Sigmoid colon (tissue), 7 donors: ENCODE data around the gene PYGM. TPM values are rescaled to one million over a fixed set of nuclear protein-coding genes. Genes with fewer than 3 reads are reported as not detected.

Experiments used
- DNase-seq: peaks from one replicate; pipeline ENCODE4 v3.0.0-alpha.2; 2019
- H3K27ac ChIP-seq, 4 donors: fragments of 200-600 bp; sonication (generic); one replicate each; pipeline ENCODE4 v1.5.1; 2016 to 2019; ENCODE audit warnings: mild to moderate bottlenecking in 1 of 4
- H3K27me3 ChIP-seq, 3 donors: fragments of 200-600 bp; sonication (generic); one replicate each; pipeline ENCODE4 v1.5.1; 2019; ENCODE audit warnings: mild to moderate bottlenecking in 1 of 3
- H3K36me3 ChIP-seq, 4 donors: fragments of 200-600 bp; sonication (generic); one replicate each; pipeline ENCODE4 v1.5.1; 2016 to 2019
- H3K4me1 ChIP-seq, 4 donors: fragments of 200-600 bp; sonication (generic); one replicate each; pipeline ENCODE4 v1.5.1; 2017 to 2019
- H3K4me3 ChIP-seq, 4 donors: fragments of 200-600 bp; sonication (generic); one replicate each; pipeline ENCODE4 v1.5.1; 2017 to 2019; ENCODE audit warnings: mild to moderate bottlenecking in 2 of 4, moderate library complexity in 1 of 4
- H3K9me3 ChIP-seq, 4 donors: fragments of 200-600 bp in 3 of 4; sonication (generic) in 3 of 4; one replicate each; pipeline versions ENCODE4 v1.5.1 to v1.6.1; 2013 to 2019
- EP300 ChIP-seq, 4 donors: sonication (generic); formaldehyde crosslinking; IDR thresholded peaks; one replicate each; pipeline ENCODE4 v1.6.1; 2017; ENCODE audit warnings: antibody characterized with exemption in 4 of 4
- POLR2A ChIP-seq, 2 donors: fragments of 450-650 bp; IDR thresholded peaks; one replicate each; pipeline ENCODE4 v1.6.1; 2016; ENCODE audit warnings: antibody characterized with exemption in 2 of 2, mild to moderate bottlenecking in 2 of 2, moderate library complexity in 2 of 2
- POLR2AphosphoS5 ChIP-seq, 4 donors: sonication (generic); formaldehyde crosslinking; IDR thresholded peaks; one replicate each; pipeline ENCODE4 v1.6.1; 2017; ENCODE audit warnings: antibody characterized with exemption in 4 of 4
- WGBS, 2 donors: extraction: QIAGEN DNeasy Blood & Tissue Kit; methylation state at CpG; one replicate each; pipeline ENCODE4 v1.1.7; 2013; 5-methylcytosine and 5-hydroxymethylcytosine counted together
- intact Hi-C: fragments of 100-400 bp; cut with DNase I; formaldehyde crosslinking; loops from one replicate; pipeline ENCODE4 v1.15.1; 2023
- polyA plus RNA-seq, 3 donors: library from polyadenylated mRNA; stranded (reverse); fragments of 200-250 nt; gene quantifications; one replicate each; pipeline ENCODE4 v1.2.3, GENCODE V29; 2013
- total RNA-seq, 4 donors: library from RNA; depleted of rRNA; stranded (reverse); fragments of >200 nt; gene quantifications; one replicate each; pipeline ENCODE4 v1.1.0, GENCODE V29; 2016
- TF ChIP-seq, protein P1 (sequence below), 4 experiments: fragments of 450-650 bp in 3 of 4; fragments of 200-600 bp in 1 of 4; IDR thresholded peaks; one replicate each; pipeline ENCODE4 v1.5.1; 2016 to 2019; ENCODE audit warnings: antibody characterized with exemption in 4 of 4, mild to moderate bottlenecking in 3 of 4, moderate library complexity in 2 of 4
- donor health status: healthy with polysubstance abuse.
- donor health status: Bipolar disorder and iron deficiency.
- donor health status: healthy.

PYGM gene
- total and polyA plus RNA-seq, 7 donors: 0.23 to 42.1 (median 10.5) TPM

DNA sequence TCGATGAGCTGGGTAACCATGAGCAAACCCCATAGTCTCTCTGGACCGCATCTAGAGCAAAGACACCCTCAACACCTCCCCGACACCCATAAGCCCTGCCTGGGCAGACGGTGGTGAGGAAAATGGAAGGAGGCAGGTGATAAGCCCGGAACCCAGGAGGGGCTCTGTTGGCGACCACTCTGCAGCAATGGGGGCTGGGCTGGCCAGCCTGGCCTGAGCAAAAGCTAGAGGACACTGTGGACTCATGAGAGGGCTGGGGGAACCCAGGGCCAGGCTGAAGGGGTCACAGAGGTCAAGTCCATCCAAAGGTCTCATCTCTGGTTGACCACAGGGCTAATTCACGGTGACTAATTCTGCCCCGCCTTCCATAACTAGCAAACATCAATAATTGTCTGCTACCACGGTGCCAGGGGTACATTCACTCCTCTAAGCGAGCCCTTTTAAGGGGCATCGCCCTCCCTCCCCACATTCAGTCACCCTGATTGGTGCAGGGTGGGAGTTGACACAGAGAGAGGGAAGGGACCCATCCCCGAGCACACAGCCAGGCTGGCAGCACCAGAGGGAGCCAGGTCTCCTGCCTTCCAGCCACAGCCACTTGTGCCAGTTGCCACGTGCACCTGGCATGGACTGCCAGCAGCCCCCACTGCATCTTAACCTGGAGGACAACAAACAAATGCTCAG, 4.0 kb downstream of the PYGM start:
- Histone ChIP-seq H3K9me3 (no peaks in the 10 kb centered on the region), H3K4me3 (no peak overlapping the region), H3K27me3 (no peaks in the 10 kb centered on the region), H3K36me3 (peaks cover 0 to 38% (median 16%) of the 10 kb centered on the region in 4 donors), H3K27ac (no peak overlapping the region), H3K4me1 (peaks cover 0 to 30% (median 27%) of the 10 kb centered on the region in 4 donors)
- TF ChIP-seq POLR2A (IDR thresholded peaks at IDR 0.05): no peak
- no peak for TF ChIP-seq POLR2AphosphoS5 (IDR thresholded peaks at IDR 0.05)
- TF ChIP-seq, protein P1, sequence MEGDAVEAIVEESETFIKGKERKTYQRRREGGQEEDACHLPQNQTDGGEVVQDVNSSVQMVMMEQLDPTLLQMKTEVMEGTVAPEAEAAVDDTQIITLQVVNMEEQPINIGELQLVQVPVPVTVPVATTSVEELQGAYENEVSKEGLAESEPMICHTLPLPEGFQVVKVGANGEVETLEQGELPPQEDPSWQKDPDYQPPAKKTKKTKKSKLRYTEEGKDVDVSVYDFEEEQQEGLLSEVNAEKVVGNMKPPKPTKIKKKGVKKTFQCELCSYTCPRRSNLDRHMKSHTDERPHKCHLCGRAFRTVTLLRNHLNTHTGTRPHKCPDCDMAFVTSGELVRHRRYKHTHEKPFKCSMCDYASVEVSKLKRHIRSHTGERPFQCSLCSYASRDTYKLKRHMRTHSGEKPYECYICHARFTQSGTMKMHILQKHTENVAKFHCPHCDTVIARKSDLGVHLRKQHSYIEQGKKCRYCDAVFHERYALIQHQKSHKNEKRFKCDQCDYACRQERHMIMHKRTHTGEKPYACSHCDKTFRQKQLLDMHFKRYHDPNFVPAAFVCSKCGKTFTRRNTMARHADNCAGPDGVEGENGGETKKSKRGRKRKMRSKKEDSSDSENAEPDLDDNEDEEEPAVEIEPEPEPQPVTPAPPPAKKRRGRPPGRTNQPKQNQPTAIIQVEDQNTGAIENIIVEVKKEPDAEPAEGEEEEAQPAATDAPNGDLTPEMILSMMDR (IDR thresholded peaks at IDR 0.05): no peak
- TF ChIP-seq EP300 (IDR thresholded peaks at IDR 0.05): no peak
- intact Hi-C loops: no loop called here
- DNase-seq: peak; percentile 57
- 71 to 87% methylated on average over 13 of the region's 13 CpGs for WGBS, 2 donors

DNA sequence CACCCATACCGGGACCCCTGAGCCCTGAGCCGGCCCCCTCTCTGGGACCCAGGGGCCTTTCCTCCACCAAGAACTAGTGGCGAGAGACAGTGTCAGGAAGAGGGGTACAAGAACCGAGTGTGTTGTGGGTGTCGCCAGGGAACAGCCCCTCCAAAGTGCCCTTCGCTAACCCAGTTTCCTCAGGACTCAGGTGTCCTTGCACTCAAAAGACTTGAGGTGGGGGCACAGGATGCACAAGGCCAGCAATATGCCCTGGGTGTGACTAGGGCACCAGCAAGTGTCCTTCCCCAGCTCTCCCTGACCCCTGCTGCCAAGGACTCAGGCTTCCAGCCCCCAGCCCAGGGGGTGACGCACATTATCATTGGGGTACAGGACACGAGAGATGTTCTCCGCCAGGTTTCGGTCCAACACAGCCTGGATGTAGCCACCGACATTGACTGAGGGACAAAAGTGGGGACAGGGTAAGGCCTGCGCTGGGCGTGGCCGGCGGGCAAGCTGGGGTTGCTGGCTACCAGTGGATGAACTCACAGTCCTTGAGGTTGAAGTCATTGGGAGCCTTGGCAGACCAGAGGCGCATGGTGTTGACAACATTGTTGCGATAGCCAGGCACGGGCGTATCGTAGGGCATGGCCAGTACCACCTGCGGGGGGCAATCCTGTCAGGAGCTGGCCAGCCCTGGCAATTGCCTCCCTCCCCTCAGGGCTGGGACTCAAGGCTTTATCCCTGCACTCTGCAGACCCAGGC, 4.7 kb downstream of the PYGM start:
- TF ChIP-seq EP300 (IDR thresholded peaks at IDR 0.05): no peak
- Histone ChIP-seq H3K27ac (no peak overlapping the region), H3K9me3 (no peaks in the 10 kb centered on the region), H3K27me3 (no peaks in the 10 kb centered on the region), H3K4me1 (peaks cover 0 to 23% (median 19%) of the 10 kb centered on the region in 4 donors), H3K4me3 (no peak overlapping the region), H3K36me3 (peaks cover 0 to 43% (median 16%) of the 10 kb centered on the region in 4 donors)
- 93% methylated on average over 21 of the region's 21 CpGs for WGBS, 2 donors
- intact Hi-C loops: no loop called here
- DNase-seq: peak; percentile 57

DNA sequence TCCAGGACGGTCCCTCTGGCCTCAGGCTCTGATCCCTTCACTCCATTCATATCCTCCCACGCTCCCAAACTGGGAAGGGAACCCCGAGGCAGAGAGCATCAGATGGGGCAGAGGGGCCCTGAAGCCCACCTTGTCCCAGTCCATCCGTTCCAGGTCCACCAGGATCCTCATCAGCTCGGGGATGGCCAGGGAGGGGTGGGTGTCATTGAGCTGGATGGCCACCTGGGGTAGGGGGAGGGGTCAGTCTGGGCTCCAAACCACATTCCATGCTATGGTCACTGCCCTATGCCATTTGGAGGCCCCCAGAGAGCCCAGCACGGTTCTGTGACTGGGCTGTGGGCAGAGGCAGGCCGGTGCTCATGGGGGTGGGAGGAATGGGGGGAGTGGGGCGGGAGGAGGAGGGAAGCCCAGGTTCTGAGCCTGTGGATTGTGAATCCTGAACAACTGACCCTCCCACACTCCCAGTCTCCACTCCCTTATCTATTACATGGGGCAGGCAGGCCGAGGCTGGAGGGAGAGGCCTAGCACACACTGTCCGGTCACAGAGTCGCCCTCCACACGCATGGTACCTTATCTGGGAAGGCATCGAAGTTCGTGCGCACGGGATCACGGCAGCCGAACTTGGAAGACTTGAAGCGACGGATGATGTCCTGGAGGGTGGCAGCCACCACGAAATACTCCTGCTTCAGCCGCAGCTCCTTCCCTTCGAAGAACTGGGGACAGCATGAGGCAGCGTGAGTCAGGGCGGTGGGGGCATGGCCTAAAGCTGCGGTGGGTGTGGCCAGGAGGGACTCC, 5.5 kb downstream of the PYGM start:
- Histone ChIP-seq H3K4me1 (peaks cover 0 to 15% (median 12%) of the 10 kb centered on the region in 4 donors), H3K9me3 (no peaks in the 10 kb centered on the region), H3K36me3 (peaks cover 0 to 47% (median 16%) of the 10 kb centered on the region in 4 donors), H3K4me3 (no peak overlapping the region), H3K27ac (no peak overlapping the region), H3K27me3 (no peaks in the 10 kb centered on the region)
- intact Hi-C loops: no loop called here
- DNase-seq: peak; percentile 53
- WGBS, 2 donors: 90 to 92% methylated on average over 26 of the region's 26 CpGs
- TF ChIP-seq, protein P1 (IDR thresholded peaks at IDR 0.05): no peak
- TF ChIP-seq EP300 (IDR thresholded peaks at IDR 0.05) (no peak), POLR2AphosphoS5 (IDR thresholded peaks at IDR 0.05) (no peak), POLR2A (IDR thresholded peaks at IDR 0.05) (no peak)

DNA sequence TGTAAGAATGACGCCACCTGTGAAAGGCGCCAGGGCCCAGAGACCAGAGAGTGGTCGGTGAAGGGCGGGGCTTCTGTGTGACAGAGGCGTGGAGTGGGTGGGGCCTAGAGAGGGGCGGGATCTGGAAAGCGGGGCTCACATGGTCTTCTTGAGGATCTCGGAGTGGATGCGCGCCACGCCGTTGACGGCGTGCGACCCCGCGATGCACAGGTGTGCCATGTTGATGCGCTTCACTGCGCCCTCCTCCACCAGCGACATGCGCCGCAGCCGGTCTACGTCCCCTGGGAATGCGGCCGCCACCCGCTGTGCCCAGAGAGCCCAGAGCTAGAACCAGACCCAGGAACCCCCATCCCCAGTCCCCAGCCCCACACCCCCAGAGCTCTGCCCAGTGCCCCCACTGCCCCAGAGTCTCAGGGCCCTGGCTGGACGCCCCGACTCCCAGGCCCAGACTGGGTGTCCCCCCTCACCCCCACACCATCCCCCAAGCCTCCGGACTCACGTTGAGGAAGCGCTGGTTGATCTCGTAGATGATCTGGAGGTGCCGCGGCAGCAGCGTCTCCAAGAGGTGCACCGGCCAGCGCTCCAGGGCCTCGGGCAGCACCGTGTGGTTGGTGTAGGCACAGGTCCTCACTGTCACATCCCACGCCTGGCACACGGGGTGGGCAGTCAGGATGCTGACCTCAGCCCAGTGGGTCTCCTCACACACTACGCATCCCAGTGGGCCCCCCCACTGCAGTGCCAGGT, 6.2 kb downstream of the PYGM start:
- intact Hi-C loops: no loop called here
- peaks cover 0 to 7% (median 4%) of the 10 kb centered on the region in 4 donors for H3K4me1 ChIP-seq
- peaks cover 0 to 47% (median 16%) of the 10 kb centered on the region in 4 donors for H3K36me3 ChIP-seq
- TF ChIP-seq EP300 (IDR thresholded peaks at IDR 0.05): no peak
- TF ChIP-seq, protein P1 (IDR thresholded peaks at IDR 0.05): no peak
- TF ChIP-seq POLR2A (IDR thresholded peaks at IDR 0.05): no peak
- TF ChIP-seq POLR2AphosphoS5 (IDR thresholded peaks at IDR 0.05): no peak
- H3K4me3 ChIP-seq: no peak overlapping the region
- no peaks in the 10 kb centered on the region for H3K9me3 ChIP-seq
- no peak overlapping the region for H3K27ac ChIP-seq
- no peaks in the 10 kb centered on the region for H3K27me3 ChIP-seq
- DNase-seq: peak; percentile 63
- 95 to 96% methylated on average over 43 of the region's 43 CpGs for WGBS, 2 donors
